GM12891 (cell line): ENCODE results near the gene EHD3.

Experiments used
- POLR2A ChIP-seq: IDR thresholded peaks from 2 replicates; pipeline ENCODE4 v1.6.1; 2011; ENCODE audit warnings: low read depth, low read length, control low read depth
- TAF1 ChIP-seq: IDR thresholded peaks from 2 replicates; pipeline ENCODE4 v1.6.1; 2011; ENCODE audit warnings: low read depth, low read length, control low read depth

- TF ChIP-seq POLR2A (no peak), TAF1 (no peak)
These were observed 52.3 kb downstream of the EHD3 start for GRCh38 chr2:31286230-31286629.
